H1 (cell line): ENCODE measurements around the gene ARHGAP15. TPM values are rescaled to one million over a fixed set of nuclear protein-coding genes. Genes with fewer than 3 reads are reported as not detected.

ENCODE experiments used
- CTCF ChIA-PET: fragments of 300-600 bp; sonication (Branson Sonifier 250); formaldehyde crosslinking; loops from one replicate; lab custom pipeline; 2021; ENCODE audit not compliant: partially characterized antibody; lab: Charles Lee
- POLR2A ChIA-PET: fragments of 300-600 bp; sonication (Branson Sonifier 250); formaldehyde crosslinking; loops from one replicate; lab custom pipeline; 2021; ENCODE audit warnings: inconsistent platforms; ENCODE audit not compliant: partially characterized antibody; lab: Charles Lee
- DNase-seq, 2 experiments: peaks; one replicate each; pipeline versions ENCODE4 v3.0.0 to v3.0.0-alpha.2; 2010 to 2022; ENCODE audit warnings: low spot score in 2 of 2, low read depth in 1 of 2, mixed read lengths in 1 of 2
- FAIRE-seq: peaks from 2 replicates; lab custom pipeline; 2011; peaks lifted over from hg19 to GRCh38; lab: Jason Lieb, UNC
- H2AFZ ChIP-seq: 2 replicates; pipeline ENCODE4 v1.8.1; 2012; ENCODE audit warnings: low read length, inconsistent platforms
- H2AK5ac ChIP-seq: 2 replicates; pipeline ENCODE4 v1.6.1; 2013; ENCODE audit warnings: low read depth, low read length
- H2BK120ac ChIP-seq: replicated peaks from 2 replicates; pipeline ENCODE3; 2013; ENCODE audit warnings: low read depth, low read length, inconsistent platforms
- H2BK12ac ChIP-seq: 2 replicates; pipeline ENCODE4 v1.6.1; 2013; ENCODE audit warnings: low read depth, low read length
- H2BK15ac ChIP-seq: 2 replicates; pipeline ENCODE4 v1.6.1; 2013; ENCODE audit warnings: low read length
- H2BK20ac ChIP-seq: 2 replicates; pipeline ENCODE4 v1.6.1; 2013; ENCODE audit warnings: low read length
- H2BK5ac ChIP-seq: 2 replicates; pipeline ENCODE4 v1.6.1; 2013; ENCODE audit warnings: low read depth, low read length
- H3K14ac ChIP-seq: 2 replicates; pipeline ENCODE4 v1.6.1; 2013; ENCODE audit warnings: inconsistent platforms; ENCODE audit not compliant: insufficient read length
- H3K18ac ChIP-seq: 2 replicates; pipeline ENCODE4 v1.6.1; 2013; ENCODE audit warnings: low read length; ENCODE audit errors: extremely low read depth
- H3K23ac ChIP-seq: 2 replicates; pipeline ENCODE4 v1.6.1; 2013; ENCODE audit warnings: inconsistent platforms; ENCODE audit not compliant: insufficient read length
- H3K23me2 ChIP-seq: 2 replicates; pipeline ENCODE4 v1.6.1; 2013; ENCODE audit warnings: low read depth, low read length
- H3K27ac ChIP-seq: 2 replicates; pipeline ENCODE4 v1.6.1; 2011; ENCODE audit warnings: low read depth, low read length, inconsistent platforms
- H3K27me3 ChIP-seq, 4 experiments: replicated peaks in 1 of 4; 1 replicate in 1 of 4; 2 replicates in 3 of 4; pipeline versions ENCODE4 v1.6.1 to v1.8.1; 2011 to 2013; ENCODE audit warnings: low read length in 3 of 4, mild to moderate bottlenecking in 3 of 4, inconsistent platforms in 2 of 4, mixed read lengths in 2 of 4, moderate library complexity in 1 of 4; ENCODE audit not compliant: control insufficient read depth in 3 of 4, insufficient read depth in 3 of 4; ENCODE audit errors: extremely low read depth in 1 of 4
- H3K36me3 ChIP-seq, 4 experiments: 2 replicates each; pipeline versions ENCODE4 v1.6.1 to v1.8.1; 2011 to 2013; ENCODE audit warnings: mild to moderate bottlenecking in 4 of 4, low read length in 3 of 4, moderate library complexity in 2 of 4, control low read depth in 1 of 4, inconsistent platforms in 1 of 4; ENCODE audit not compliant: insufficient read depth in 4 of 4, control insufficient read depth in 2 of 4
- H3K4ac ChIP-seq: replicated peaks from 2 replicates; pipeline ENCODE3; 2013; ENCODE audit warnings: low read length, low read depth, mixed read lengths, inconsistent platforms; ENCODE audit not compliant: insufficient read length
- H3K4me1 ChIP-seq, 4 experiments: replicated peaks in 1 of 4; 1 replicate in 1 of 4; 2 replicates in 3 of 4; pipeline versions ENCODE4 v1.6.1 to v1.8.1; 2011 to 2013; ENCODE audit warnings: low read length in 3 of 4, inconsistent platforms in 2 of 4, mixed read lengths in 1 of 4; ENCODE audit not compliant: insufficient read depth in 4 of 4, control insufficient read depth in 3 of 4
- H3K4me2 ChIP-seq, 2 experiments: 2 replicates each; pipeline versions ENCODE4 v1.6.1 to v1.8.1; 2011 to 2013; ENCODE audit warnings: low read depth in 2 of 2, low read length in 2 of 2, control low read depth in 1 of 2, inconsistent platforms in 1 of 2, mild to moderate bottlenecking in 1 of 2; ENCODE audit not compliant: insufficient read depth in 1 of 2
- H3K4me3 ChIP-seq, 4 experiments: fragments of 200-600, 300-600 bp in 1 of 4; sonication (generic), shearing (Covaris generic), sonication (Bioruptor Twin) in 1 of 4; 2 replicates each; pipeline versions ENCODE4 v1.5.1 to v1.8.1; 2011 to 2016; ENCODE audit warnings: low read length in 4 of 4, low read depth in 3 of 4, control low read depth in 2 of 4, inconsistent platforms in 2 of 4, mild to moderate bottlenecking in 2 of 4, mixed read lengths in 1 of 4, moderate library complexity in 1 of 4; ENCODE audit not compliant: insufficient read depth in 2 of 4; ENCODE audit errors: extremely low read depth in 1 of 4
- H3K56ac ChIP-seq: replicated peaks from 2 replicates; pipeline ENCODE3; 2013; ENCODE audit warnings: low read depth, mild to moderate bottlenecking, mixed read lengths, low read length, inconsistent platforms; ENCODE audit not compliant: insufficient read length
- H3K79me1 ChIP-seq: 2 replicates; pipeline ENCODE4 v1.6.1; 2013; ENCODE audit warnings: low read depth, low read length, control low read depth
- H3K79me2 ChIP-seq, 2 experiments: 2 replicates each; pipeline versions ENCODE4 v1.6.1 to v1.8.1; 2012 to 2013; ENCODE audit warnings: low read length in 2 of 2, mild to moderate bottlenecking in 2 of 2, inconsistent platforms in 1 of 2; ENCODE audit not compliant: insufficient read depth in 2 of 2, control insufficient read depth in 1 of 2
- H3K9ac ChIP-seq, 4 experiments: replicated peaks in 1 of 4; 1 replicate in 1 of 4; 2 replicates in 3 of 4; pipeline versions ENCODE4 v1.6.1 to v1.8.1; 2011 to 2013; ENCODE audit warnings: low read depth in 3 of 4, low read length in 3 of 4, control low read depth in 2 of 4, mild to moderate bottlenecking in 2 of 4, moderate library complexity in 2 of 4, inconsistent platforms in 1 of 4; ENCODE audit errors: extremely low read depth in 1 of 4
- H3K9me3 ChIP-seq, 2 experiments: 2 replicates each; pipeline versions ENCODE4 v1.6.1 to v1.8.1; 2012 to 2013; ENCODE audit warnings: mild to moderate bottlenecking in 2 of 2, moderate library complexity in 2 of 2, control low read depth in 1 of 2, inconsistent platforms in 1 of 2, low read depth in 1 of 2, low read length in 1 of 2, mixed read lengths in 1 of 2; ENCODE audit not compliant: insufficient read depth in 2 of 2
- H4K20me1 ChIP-seq, 2 experiments: replicated peaks in 1 of 2; 2 replicates each; pipeline versions ENCODE3 to v1.8.1; 2011 to 2013; ENCODE audit warnings: inconsistent platforms in 2 of 2, low read length in 2 of 2, mild to moderate bottlenecking in 1 of 2; ENCODE audit not compliant: insufficient read depth in 2 of 2, control insufficient read depth in 1 of 2
- H4K5ac ChIP-seq: 2 replicates; pipeline ENCODE4 v1.6.1; 2013; ENCODE audit warnings: low read length, low read depth, mixed read lengths, inconsistent platforms; ENCODE audit not compliant: insufficient read length
- H4K8ac ChIP-seq: 2 replicates; pipeline ENCODE4 v1.8.0; 2013; ENCODE audit warnings: mild to moderate bottlenecking, moderate library complexity, low read length, inconsistent platforms; ENCODE audit not compliant: insufficient read depth; ENCODE audit errors: extremely low read depth
- H4K91ac ChIP-seq: replicated peaks from 2 replicates; pipeline ENCODE3; 2013; ENCODE audit warnings: low read length, mixed read lengths, inconsistent platforms; ENCODE audit not compliant: insufficient read length
- ATF3 ChIP-seq: IDR thresholded peaks from 2 replicates; pipeline ENCODE4 v1.6.1; 2011; ENCODE audit warnings: low read depth, mild to moderate bottlenecking, low read length; ENCODE audit not compliant: insufficient read depth
- CHD1 ChIP-seq: IDR thresholded peaks from 2 replicates; pipeline ENCODE4 v1.6.1; 2012; ENCODE audit warnings: low read depth, low read length, improper control_type of control experiment
- HDAC2 ChIP-seq, 2 experiments: fragments of 300-600 bp in 1 of 2; sonication (generic) in 1 of 2; IDR thresholded peaks; 2 replicates each; pipeline ENCODE4 v1.6.1; 2011 to 2012; ENCODE audit warnings: low read depth in 2 of 2, low read length in 2 of 2, mild to moderate bottlenecking in 2 of 2, moderate library complexity in 2 of 2, borderline replicate concordance in 1 of 2, inconsistent platforms in 1 of 2
- HDAC6 ChIP-seq: IDR thresholded peaks from one replicate; pipeline ENCODE4 v1.7.1; 2012; ENCODE audit warnings: low read depth, mild to moderate bottlenecking, inconsistent platforms, low read length, moderate library complexity
- KDM1A ChIP-seq: fragments of 200-600, 300-600 bp; sonication (generic); IDR thresholded peaks from 2 replicates; pipeline ENCODE4 v1.7.1; 2016; ENCODE audit warnings: mild to moderate bottlenecking, low read length, borderline replicate concordance
- NRF1 ChIP-seq: IDR thresholded peaks from 2 replicates; pipeline ENCODE4 v1.6.1; 2011; ENCODE audit warnings: mild to moderate bottlenecking, low read depth, low read length, improper control_type of control experiment
- PHF8 ChIP-seq: fragments of 200-600 bp; sonication (generic); conservative IDR thresholded peaks from 2 replicates; pipeline ENCODE4 v1.7.1; 2012; ENCODE audit warnings: low read depth, mild to moderate bottlenecking, inconsistent platforms, low read length, moderate library complexity
- POLR2AphosphoS5 ChIP-seq: IDR thresholded peaks from 2 replicates; pipeline ENCODE4 v1.6.1; 2011; ENCODE audit warnings: low read depth, low read length
- RBBP5 ChIP-seq: IDR thresholded peaks from 2 replicates; pipeline ENCODE4 v1.7.1; 2012; ENCODE audit warnings: low read depth, mild to moderate bottlenecking, inconsistent platforms, low read length, moderate library complexity, borderline replicate concordance
- RFX5 ChIP-seq: IDR thresholded peaks from 2 replicates; pipeline ENCODE4 v1.6.1; 2011; ENCODE audit warnings: low read depth, low read length, improper control_type of control experiment, borderline replicate concordance
- SIX5 ChIP-seq: IDR thresholded peaks from 2 replicates; pipeline ENCODE4 v1.6.1; 2011; ENCODE audit warnings: mild to moderate bottlenecking, low read depth, low read length
- SP2 ChIP-seq: IDR thresholded peaks from 2 replicates; pipeline ENCODE4 v1.6.1; 2012; ENCODE audit warnings: mild to moderate bottlenecking, low read length, inconsistent platforms
- SRF ChIP-seq: IDR thresholded peaks from 2 replicates; pipeline ENCODE4 v1.6.1; 2011; ENCODE audit warnings: mild to moderate bottlenecking, low read depth, low read length, moderate library complexity
- SUZ12 ChIP-seq: fragments of 200-600 bp; sonication (generic); IDR thresholded peaks from 2 replicates; pipeline ENCODE4 v1.6.1; 2012; ENCODE audit warnings: mild to moderate bottlenecking, inconsistent platforms, low read length, moderate library complexity, mixed read lengths
- YY1 ChIP-seq: IDR thresholded peaks from 2 replicates; pipeline ENCODE4 v1.6.1; 2011; ENCODE audit warnings: low read depth, mild to moderate bottlenecking, low read length
- WGBS, 2 experiments: shearing (Covaris generic) in 1 of 2; methylation state at CpG; one replicate each; pipeline versions ENCODE4 v1.1.6 to v1.1.7; 2013 to 2015; ENCODE audit warnings: low lambda C conversion rate in 2 of 2, mixed read lengths in 2 of 2, inconsistent platforms in 1 of 2, low coverage in 1 of 2, missing lambda C conversion rate in 1 of 2; ENCODE audit not compliant: insufficient replicate concordance in 2 of 2, insufficient coverage in 1 of 2, insufficient read length in 1 of 2; ENCODE audit errors: extremely low coverage in 1 of 2, missing lambda C conversion rate in 1 of 2; 5-methylcytosine and 5-hydroxymethylcytosine counted together
- polyA plus RNA-seq, 7 experiments: library from polyadenylated mRNA; depleted of rRNA in 3 of 7; stranded (reverse) in 5 of 7; unstranded in 2 of 7; fragments of >200 nt in 5 of 7; fragments of 200-250 nt in 2 of 7; gene quantifications; 1 replicate in 5 of 7; 2 replicates in 1 of 7; 4 replicates in 1 of 7; pipeline versions ENCODE4 v1.2.1 to v1.2.3, GENCODE V29; 2011 to 2013; ENCODE audit warnings: missing spikeins in 2 of 7, mixed read lengths in 2 of 7
- total RNA-seq: library from RNA; stranded (reverse); fragmentation: NEBNext Ultra II Directional; extraction: Animal tissue kit (Norgen Biotek cat#: 25700); gene quantifications from 2 replicates; pipeline ENCODE4 v1.2.1, GENCODE V29; 2021

The ARHGAP15 gene
- total and polyA plus RNA-seq, 2 of the 8 experiments (the other 6 are each of a cell fraction or from before 2014, with no cell fraction given), result not detected

GRCh38 chr2:143611336-143611735, 482.1 kb downstream of the ARHGAP15 start:
- H3K9ac ChIP-seq, result no peak overlapping the region
- H2BK5ac ChIP-seq, result no peak overlapping the region
- no peaks in the 10 kb centered on the region for H3K23me2 ChIP-seq
- H3K27me3 ChIP-seq, result no peaks in the 10 kb centered on the region
- no peak overlapping the region for H4K8ac ChIP-seq
- no peak overlapping the region for H3K14ac ChIP-seq
- no peak overlapping the region for H3K56ac ChIP-seq
- H3K79me2 ChIP-seq, result no peaks in the 10 kb centered on the region
- no peaks in the 10 kb centered on the region for H4K20me1 ChIP-seq
- FAIRE-seq (no peak), DNase-seq (no peak)
- no peaks in the 10 kb centered on the region for H3K36me3 ChIP-seq
- H3K4me3 ChIP-seq, result no peak overlapping the region
- no peaks in the 10 kb centered on the region for H3K9me3 ChIP-seq
- H2AK5ac ChIP-seq, result no peak overlapping the region
- H3K4me2 ChIP-seq, result no peak overlapping the region
- no peak overlapping the region for H2BK12ac ChIP-seq
- H3K4ac ChIP-seq, result no peak overlapping the region
- no peak overlapping the region for H2AFZ ChIP-seq
- ChIA-PET CTCF (interaction anchor here (0.7 kb wide), 1 partner anchor 168 kb away, joined by 3 read pairs; no protein-coding TSS in a partner anchor), POLR2A (no interaction called here)
- H4K5ac ChIP-seq, result no peak overlapping the region
- H4K91ac ChIP-seq, result no peak overlapping the region
- no peak overlapping the region for H2BK20ac ChIP-seq
- peaks cover 0 to 13% (median 8%) of the 10 kb centered on the region in 4 experiments; a peak in 4 of 7 replicates for H3K4me1 ChIP-seq
- H3K18ac ChIP-seq, result no peak overlapping the region
- WGBS, 2 experiments, result 82% methylated on average over 4 of the region's 4 CpGs; no CpG with 5 or more reads in 1 of the 2 experiments
- H3K79me1 ChIP-seq, result no peaks in the 10 kb centered on the region
- no peak overlapping the region for H3K27ac ChIP-seq
- H2BK15ac ChIP-seq, result no peak overlapping the region
- H3K23ac ChIP-seq, result no peak overlapping the region
- H2BK120ac ChIP-seq, result no peak overlapping the region
- TF ChIP-seq SRF (no peak), ATF3 (no peak), POLR2AphosphoS5 (no peak), NRF1 (no peak), PHF8 (no peak), SUZ12 (no peak), YY1 (no peak), RFX5 (no peak), SP2 (no peak), KDM1A (no peak), HDAC6 (no peak), RBBP5 (no peak), HDAC2 (IDR thresholded peaks at IDR 0.05; ENCODE audit: borderline replicate concordance in 1 of 2, low read depth in 2 of 2, low read length in 2 of 2) (no peak), SIX5 (no peak), CHD1 (no peak)
